Keratinocyte (primary cell): ENCODE measurements around the gene PLEKHH1. TPM values are rescaled to one million over a fixed set of nuclear protein-coding genes. Genes with fewer than 3 reads are reported as not detected.

Experiments
- DNase-seq: peaks from one replicate; pipeline ENCODE4 v3.0.0-alpha.2; 2011; ENCODE audit warnings: low read depth, missing footprints, low spot score
- FAIRE-seq: peaks from 2 replicates; lab custom pipeline; 2011; peaks lifted over from hg19 to GRCh38; lab: Jason Lieb, UNC
- H2AFZ ChIP-seq: 2 replicates; pipeline ENCODE4 v1.6.0; 2012; ENCODE audit warnings: low read length, control low read depth, inconsistent platforms; ENCODE audit not compliant: control insufficient read depth
- H3K27ac ChIP-seq: 2 replicates; pipeline ENCODE4 v1.5.1; 2011; ENCODE audit warnings: low read length; ENCODE audit not compliant: control insufficient read depth, insufficient read depth
- H3K27me3 ChIP-seq: 3 replicates; pipeline ENCODE4 v1.6.0; 2011; ENCODE audit warnings: low read length; ENCODE audit not compliant: control insufficient read depth, insufficient read depth; ENCODE audit errors: extremely low read depth
- H3K36me3 ChIP-seq, 2 experiments: 2 replicates in 1 of 2; 3 replicates in 1 of 2; pipeline ENCODE4 v1.5.1; 2011; ENCODE audit warnings: low read length in 2 of 2, mild to moderate bottlenecking in 1 of 2; ENCODE audit not compliant: control insufficient read depth in 2 of 2, insufficient read depth in 2 of 2; ENCODE audit errors: extremely low read depth in 1 of 2
- H3K4me1 ChIP-seq: 3 replicates; pipeline ENCODE4 v1.5.1; 2011; ENCODE audit warnings: low read length; ENCODE audit not compliant: control insufficient read depth, insufficient read depth; ENCODE audit errors: extremely low read depth
- H3K4me2 ChIP-seq: 3 replicates; pipeline ENCODE4 v1.6.0; 2011; ENCODE audit warnings: low read depth, low read length; ENCODE audit not compliant: control insufficient read depth, insufficient read depth; ENCODE audit errors: extremely low read depth
- H3K4me3 ChIP-seq, 3 experiments: fragments of 200-600 bp in 1 of 3; sonication (generic) in 1 of 3; 2 replicates in 2 of 3; 3 replicates in 1 of 3; pipeline ENCODE4 v1.5.1; 2011 to 2016; ENCODE audit warnings: low read length in 3 of 3, mild to moderate bottlenecking in 3 of 3, control low read depth in 2 of 3, inconsistent platforms in 1 of 3, low read depth in 1 of 3, mixed read lengths in 1 of 3, mixed run types in 1 of 3, moderate library complexity in 1 of 3; ENCODE audit not compliant: control insufficient read depth in 2 of 3, insufficient read depth in 2 of 3; ENCODE audit errors: extremely low read depth in 1 of 3
- H3K79me2 ChIP-seq: 2 replicates; pipeline ENCODE4 v1.6.0; 2012; ENCODE audit warnings: low read length; ENCODE audit not compliant: control insufficient read depth, insufficient read depth
- H3K9ac ChIP-seq: 3 replicates; pipeline ENCODE4 v1.6.0; 2011; ENCODE audit warnings: low read length; ENCODE audit not compliant: control insufficient read depth, insufficient read depth; ENCODE audit errors: extremely low read depth
- H3K9me1 ChIP-seq: 3 replicates; pipeline ENCODE4 v1.6.0; 2011; ENCODE audit warnings: low read length; ENCODE audit not compliant: control insufficient read depth, insufficient read depth; ENCODE audit errors: extremely low read depth
- H3K9me3 ChIP-seq: 2 replicates; pipeline ENCODE4 v1.5.1; 2012; ENCODE audit warnings: low read depth, low read length; ENCODE audit not compliant: control insufficient read depth
- H4K20me1 ChIP-seq: 3 replicates; pipeline ENCODE4 v1.6.0; 2011; ENCODE audit warnings: low read length; ENCODE audit not compliant: control insufficient read depth, insufficient read depth; ENCODE audit errors: extremely low read depth
- CTCF ChIP-seq, 3 experiments: IDR thresholded peaks in 1 of 3; conservative IDR thresholded peaks in 1 of 3; optimal IDR thresholded peaks in 1 of 3; 2 replicates in 2 of 3; 3 replicates in 1 of 3; pipeline versions ENCODE3 to v1.5.1; 2011; ENCODE audit warnings: low read length in 3 of 3, mild to moderate bottlenecking in 3 of 3, moderate library complexity in 2 of 3, control low read depth in 1 of 3, inconsistent platforms in 1 of 3; ENCODE audit not compliant: insufficient read depth in 2 of 3; ENCODE audit errors: extremely low read depth in 1 of 3
- EZH2 ChIP-seq: IDR thresholded peaks from one replicate; pipeline ENCODE4 v1.6.1; 2012; ENCODE audit warnings: inconsistent platforms, mild to moderate bottlenecking, low read length, moderate library complexity
- dilution Hi-C: fragments of 300-500 bp; cut with MboI; formaldehyde crosslinking; loops from one replicate; pipeline ENCODE4 v1.7.0; 2020; ENCODE audit warnings: low sequenced_read_pairs; ENCODE audit not compliant: extremely low pct_ligation_motif_present
- polyA plus RNA-seq, 5 experiments: library from polyadenylated mRNA; depleted of rRNA in 3 of 5; stranded (reverse) in 3 of 5; stranded (forward) in 1 of 5; unstranded in 1 of 5; fragments of >200 nt; gene quantifications; 1 replicate in 1 of 5; 2 replicates in 3 of 5; 3 replicates in 1 of 5; pipeline versions ENCODE4 v1.2.1 to v1.2.3, GENCODE V29; 2011 to 2012; ENCODE audit warnings: missing spikeins in 2 of 5, low read depth in 1 of 5, low replicate concordance in 1 of 5

Gene PLEKHH1
- polyA plus RNA-seq, 1 donor (not counting 4 experiments of a cell fraction or from before 2014, with no cell fraction given), result 4.4 TPM

GRCh38 chr14:67500981-67501380, 32.1 kb upstream of the PLEKHH1 start:
- H3K4me3 ChIP-seq, result no peak overlapping the region
- no peak overlapping the region for H3K9ac ChIP-seq
- no peak for DNase-seq
- H3K9me1 ChIP-seq, result no peaks in the 10 kb centered on the region
- no peaks in the 10 kb centered on the region for H4K20me1 ChIP-seq
- no peaks in the 10 kb centered on the region for H3K4me1 ChIP-seq
- no peak overlapping the region for H3K27ac ChIP-seq
- no peak overlapping the region for H2AFZ ChIP-seq
- no peaks in the 10 kb centered on the region for H3K9me3 ChIP-seq
- no peaks in the 10 kb centered on the region for H3K36me3 ChIP-seq
- H3K79me2 ChIP-seq, result no peaks in the 10 kb centered on the region
- peak; percentile 34 for FAIRE-seq
- H3K4me2 ChIP-seq, result no peak overlapping the region
- H3K27me3 ChIP-seq, result no peaks in the 10 kb centered on the region
- TF ChIP-seq EZH2 (no peak), CTCF (optimal IDR thresholded peaks at IDR 0.05 in 1 of 3, IDR thresholded peaks at IDR 0.05 in 1 of 3, conservative IDR thresholded peaks at IDR 0.05 in 1 of 3; ENCODE audit: extremely low read depth in 1 of 3, insufficient read depth in 2 of 3, low read length in 3 of 3) (no peak)
- dilution Hi-C loops, result no loop called here

GRCh38 chr14:67501670-67502069, 31.4 kb upstream of the PLEKHH1 start:
- no peak for FAIRE-seq
- Histone ChIP-seq H3K4me2 (no peak overlapping the region), H3K9ac (no peak overlapping the region), H2AFZ (no peak overlapping the region), H3K79me2 (no peaks in the 10 kb centered on the region), H3K4me1 (no peaks in the 10 kb centered on the region), H3K4me3 (no peak overlapping the region), H3K27me3 (no peaks in the 10 kb centered on the region), H3K9me1 (no peaks in the 10 kb centered on the region), H3K36me3 (no peaks in the 10 kb centered on the region), H3K9me3 (no peaks in the 10 kb centered on the region), H3K27ac (no peak overlapping the region), H4K20me1 (no peaks in the 10 kb centered on the region)
- dilution Hi-C loops, result no loop called here
- TF ChIP-seq EZH2 (no peak), CTCF (optimal IDR thresholded peaks at IDR 0.05 in 1 of 3, IDR thresholded peaks at IDR 0.05 in 1 of 3, conservative IDR thresholded peaks at IDR 0.05 in 1 of 3; ENCODE audit: extremely low read depth in 1 of 3, insufficient read depth in 2 of 3, low read length in 3 of 3) (no peak)
- no peak for DNase-seq
